HCT116 (cell line): Measurements from ENCODE around the gene SIGLEC5. TPM values are rescaled to one million over a fixed set of nuclear protein-coding genes. Genes with fewer than 3 reads are reported as not detected.

ENCODE experiments used
- ATAC-seq: fragments of 200-7000 bp; cut with Tn5 transposase; 2 replicates; pipeline ENCODE4 v1.9.1; 2020; ENCODE audit warnings: mild to moderate bottlenecking, moderate library complexity
- BruUV-seq: library from RNA; stranded (reverse); fragments of 400-500 nt; replicated peaks from 2 replicates; lab custom pipeline; 2021; lab: Mats Ljungman, UMichigan
- CTCF ChIA-PET: fragments of 300-600 bp; sonication (Branson Sonifier 250); formaldehyde crosslinking; loops from one replicate; lab custom pipeline; 2021; ENCODE audit warnings: antibody characterized with exemption; lab: Charles Lee
- POLR2A ChIA-PET: fragments of 300-600, 350-600 bp; sonication (Branson Sonifier 250); formaldehyde crosslinking; loops from one replicate; lab custom pipeline; 2021; ENCODE audit warnings: antibody characterized with exemption; lab: Charles Lee
- RAD21 ChIA-PET, 2 experiments: fragments of 300-600 bp; sonication (Branson Sonifier 250); formaldehyde crosslinking; loops; one replicate each; lab custom pipeline; 2023; ENCODE audit warnings: low total read pairs in 2 of 2; ENCODE audit not compliant: uncharacterized antibody in 2 of 2, unreplicated experiment in 2 of 2, low non-redundant PET in 1 of 2; lab: Charles Lee
- DNase-seq: peaks from one replicate; pipeline ENCODE4 v3.0.0-alpha.2; 2010; ENCODE audit warnings: low read depth, low spot score
- H2AFZ ChIP-seq: fragments of 200-600 bp; shearing (Covaris generic), sonication (generic); 2 replicates; pipeline ENCODE4 v1.6.1; 2017; ENCODE audit warnings: low read depth, mixed run types, mixed read lengths, antibody characterized with exemption, low read length; ENCODE audit not compliant: poor library complexity, severe bottlenecking
- H3K27ac ChIP-seq: 2 replicates; pipeline ENCODE4 v1.5.1; 2012; ENCODE audit warnings: low read depth, low read length
- H3K27me3 ChIP-seq: fragments of 200-600 bp; sonication (generic); 2 replicates; pipeline ENCODE4 v1.6.1; 2016; ENCODE audit warnings: mixed run types, low read length, mixed read lengths; ENCODE audit not compliant: insufficient read depth
- H3K36me3 ChIP-seq, 2 experiments: fragments of 200-500 bp in 1 of 2; fragments of 200-600 bp in 1 of 2; sonication (Bioruptor generic) in 1 of 2; sonication (generic) in 1 of 2; 2 replicates each; pipeline versions ENCODE4 v1.5.1 to v1.6.1; 2014 to 2016; ENCODE audit warnings: low read length in 2 of 2, inconsistent platforms in 1 of 2, mixed read lengths in 1 of 2, mixed run types in 1 of 2; ENCODE audit not compliant: insufficient read depth in 2 of 2, control insufficient read depth in 1 of 2
- H3K4me1 ChIP-seq, 2 experiments: fragments of 200-600 bp in 1 of 2; sonication (generic) in 1 of 2; 2 replicates each; pipeline versions ENCODE4 v1.5.1 to v1.6.1; 2012 to 2017; ENCODE audit warnings: low read length in 2 of 2, inconsistent platforms in 1 of 2, mild to moderate bottlenecking in 1 of 2, mixed read lengths in 1 of 2, mixed run types in 1 of 2, moderate library complexity in 1 of 2; ENCODE audit not compliant: insufficient read depth in 2 of 2, control insufficient read depth in 1 of 2
- H3K4me2 ChIP-seq: fragments of 200-600 bp; sonication (generic); 2 replicates; pipeline ENCODE4 v1.6.1; 2017; ENCODE audit warnings: mixed run types, low read length, mixed read lengths
- H3K4me3 ChIP-seq, 2 experiments: fragments of 200-600 bp in 1 of 2; sonication (generic) in 1 of 2; replicated peaks in 1 of 2; 2 replicates each; pipeline ENCODE4 v1.5.1; 2011 to 2016; ENCODE audit warnings: low read length in 2 of 2, control low read depth in 1 of 2, low read depth in 1 of 2, mild to moderate bottlenecking in 1 of 2, mixed read lengths in 1 of 2, mixed run types in 1 of 2
- H3K79me2 ChIP-seq: fragments of 200-600 bp; sonication (generic); 2 replicates; pipeline ENCODE4 v1.6.1; 2017; ENCODE audit warnings: mild to moderate bottlenecking, mixed run types, low read length, moderate library complexity, mixed read lengths; ENCODE audit not compliant: insufficient read depth
- H3K9ac ChIP-seq: fragments of 200-600 bp; sonication (generic); 2 replicates; pipeline ENCODE4 v1.6.1; 2016; ENCODE audit warnings: low read length, mixed read lengths
- H3K9me2 ChIP-seq: fragments of 200-600 bp; sonication (generic), shearing (Covaris generic); 2 replicates; pipeline ENCODE4 v1.6.1; 2017; ENCODE audit warnings: mixed run types, mild to moderate bottlenecking, moderate library complexity; ENCODE audit not compliant: insufficient read depth
- H3K9me3 ChIP-seq, 2 experiments: fragments of 200-500 bp in 1 of 2; fragments of 200-600 bp in 1 of 2; sonication (Bioruptor generic) in 1 of 2; sonication (generic) in 1 of 2; 2 replicates each; pipeline ENCODE4 v1.6.1; 2014 to 2017; ENCODE audit warnings: low read length in 2 of 2, mixed read lengths in 2 of 2, inconsistent platforms in 1 of 2, low read depth in 1 of 2, mild to moderate bottlenecking in 1 of 2, mixed run types in 1 of 2, moderate library complexity in 1 of 2; ENCODE audit not compliant: control insufficient read depth in 1 of 2, insufficient read depth in 1 of 2
- H4K20me1 ChIP-seq: fragments of 200-600 bp; sonication (generic), shearing (Covaris generic); 2 replicates; pipeline ENCODE4 v1.6.1; 2017; ENCODE audit warnings: mixed run types, mild to moderate bottlenecking, moderate library complexity; ENCODE audit not compliant: insufficient read depth
- ATF3 ChIP-seq: IDR thresholded peaks from 2 replicates; pipeline ENCODE4 v1.6.1; 2012
- CBX3 ChIP-seq: IDR thresholded peaks from 2 replicates; pipeline ENCODE4 v1.6.1; 2012; ENCODE audit warnings: low read depth
- CTCF ChIP-seq, 3 experiments: fragments of 200-600 bp in 1 of 3; sonication (generic) in 1 of 3; IDR thresholded peaks in 2 of 3; conservative IDR thresholded peaks in 1 of 3; 2 replicates each; pipeline ENCODE4 v1.5.1; 2012 to 2017; ENCODE audit warnings: low read depth in 2 of 3, low read length in 2 of 3, antibody characterized with exemption in 1 of 3, borderline replicate concordance in 1 of 3, control low read depth in 1 of 3, mild to moderate bottlenecking in 1 of 3, mixed read lengths in 1 of 3, mixed run types in 1 of 3, moderate library complexity in 1 of 3; ENCODE audit not compliant: insufficient read depth in 1 of 3
- MAX ChIP-seq: IDR thresholded peaks from 2 replicates; pipeline ENCODE4 v1.6.1; 2012
- POLR2A ChIP-seq: IDR thresholded peaks from 2 replicates; pipeline ENCODE4 v1.7.0; 2011; ENCODE audit warnings: borderline replicate concordance; ENCODE audit not compliant: insufficient read depth, insufficient read length; ENCODE audit errors: extremely low read depth
- RAD21 ChIP-seq: IDR thresholded peaks from 2 replicates; pipeline ENCODE4 v1.6.1; 2012; ENCODE audit warnings: low read depth, mild to moderate bottlenecking
- SRF ChIP-seq: IDR thresholded peaks from 2 replicates; pipeline ENCODE4 v1.6.1; 2012; ENCODE audit warnings: low read depth
- ZBTB33 ChIP-seq: IDR thresholded peaks from 2 replicates; pipeline ENCODE4 v1.6.1; 2011; ENCODE audit warnings: mild to moderate bottlenecking, low read length, moderate library complexity; ENCODE audit not compliant: insufficient replicate concordance; ENCODE audit errors: extremely low read depth
- ZFX ChIP-seq: fragments of 450-650 bp; IDR thresholded peaks from 2 replicates; pipeline ENCODE4 v1.6.1; 2017
- intact Hi-C: fragments of 100-400 bp; cut with micrococcal nuclease; formaldehyde crosslinking; loops from 2 replicates; pipeline ENCODE4 v1.10.0; 2022
- total RNA-seq: library from RNA; stranded (reverse); gene quantifications from one replicate; pipeline ENCODE4 v1.2.1, GENCODE V29; 2021; ENCODE audit not compliant: unreplicated experiment

SIGLEC5 gene
- total RNA-seq, 1 experiment from 2014 or later = not detected

GRCh38 chr19:51593969-51594773 is 36.0 kb downstream of the SIGLEC5 start (continued):
- TF ChIP-seq CTCF (IDR thresholded peaks at IDR 0.05 in 2 of 3, conservative IDR thresholded peaks at IDR 0.05 in 1 of 3; ENCODE audit: borderline replicate concordance in 1 of 3, insufficient read depth in 1 of 3, low read depth in 2 of 3, low read length in 2 of 3) (no peak), POLR2A (peak; percentile 19), ZFX (no peak; the same call in 1 of the 2 replicates), ATF3 (no peak), SRF (no peak)

- H3K9me3 ChIP-seq = peaks cover 0 to 1% of the 10 kb centered on the region in 2 experiments; a peak in 1 of 4 replicates
- TF ChIP-seq MAX (no peak), POLR2A (no peak), ZBTB33 (no peak), RAD21 (no peak), CBX3 (no peak), CTCF (IDR thresholded peaks at IDR 0.05 in 2 of 3, conservative IDR thresholded peaks at IDR 0.05 in 1 of 3; ENCODE audit: borderline replicate concordance in 1 of 3, insufficient read depth in 1 of 3, low read depth in 2 of 3, low read length in 2 of 3) (no peak)
- TF ChIP-seq, all 23 proteins: peak for 0
- H3K9me2 ChIP-seq = no peaks in the 10 kb centered on the region
- no peaks in the 10 kb centered on the region for H3K27me3 ChIP-seq
- POLR2A ChIA-PET = interaction anchor here (1.7 kb wide), 1 partner anchor 22 kb away, joined by 6 read pairs; the partner anchor contains the start of gene ZNF175
- CTCF ChIA-PET = no interaction called here
- no peak for ATAC-seq
- intact Hi-C loops = no loop called here
- H2AFZ ChIP-seq = no peak overlapping the region
- no peaks in the 10 kb centered on the region for H4K20me1 ChIP-seq
- no peak overlapping the region; the same call in 1 of the 2 replicates for H3K27ac ChIP-seq
- H3K4me3 ChIP-seq = peak overlapping the region in 1 of 2 experiments; percentile 58; a peak in 1 of 4 replicates
- H3K4me1 ChIP-seq = peaks cover 4 to 12% of the 10 kb centered on the region in 2 experiments; a peak in 2 of 4 replicates
- H3K4me2 ChIP-seq = peak overlapping the region; percentile 72; the same call in 1 of the 2 replicates
- RAD21 ChIA-PET = no interaction called here
- H3K36me3 ChIP-seq = no peaks in the 10 kb centered on the region
- DNase-seq = no peak
- H3K79me2 ChIP-seq = no peaks in the 10 kb centered on the region
- H3K9ac ChIP-seq = no peak overlapping the region
- BruUV-seq = no TSS peak
These were observed 36.9 kb downstream of the SIGLEC5 start for GRCh38 chr19:51593138-51593890.
